GM06990 (cell line): ENCODE measurements around the gene ADGRA3.

Source experiments
- DNase-seq: peaks from one replicate; pipeline ENCODE4 v3.0.0-alpha.2; 2011; ENCODE audit not compliant: insufficient read length; ENCODE audit errors: extremely low read depth
- H3K27me3 ChIP-seq: replicated peaks from 2 replicates; pipeline ENCODE4 v1.6.0; 2011; ENCODE audit warnings: low read length; ENCODE audit not compliant: control insufficient read depth, insufficient read depth
- H3K36me3 ChIP-seq: 2 replicates; pipeline ENCODE4 v1.5.1; 2011; ENCODE audit warnings: low read length; ENCODE audit not compliant: control insufficient read depth, insufficient read depth
- H3K4me3 ChIP-seq: replicated peaks from 2 replicates; pipeline ENCODE4 v1.5.1; 2011; ENCODE audit warnings: low read depth, mild to moderate bottlenecking, control low read depth, low read length
- TF ChIP-seq, protein P1 (sequence below): IDR thresholded peaks from 2 replicates; pipeline ENCODE4 v1.5.1; 2011; ENCODE audit warnings: low read length, control low read depth, mild to moderate bottlenecking, inconsistent platforms; ENCODE audit not compliant: insufficient read depth, poor library complexity, severe bottlenecking

ADGRA3 gene

DNA sequence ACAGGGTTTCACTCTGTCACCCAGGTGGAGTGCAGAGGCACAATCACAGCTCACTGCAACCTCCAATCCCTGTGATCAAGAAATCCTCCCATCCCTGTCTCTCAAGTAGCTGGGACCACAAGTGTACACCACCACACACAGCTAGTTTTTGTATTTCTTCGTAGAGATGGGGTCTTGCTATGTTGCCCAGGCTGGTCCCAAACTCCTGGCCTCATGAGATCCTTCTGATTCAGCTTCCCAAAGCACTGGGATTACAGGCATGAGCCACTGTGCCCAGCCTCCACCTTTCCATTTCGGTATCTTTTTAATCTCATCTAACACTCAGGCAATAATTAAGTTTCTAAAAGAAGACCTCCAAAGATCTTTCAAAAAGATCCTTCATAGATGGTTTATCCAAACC, 22.9 kb downstream of the ADGRA3 start:
- H3K36me3 ChIP-seq, result no peaks in the 10 kb centered on the region
- no peak for DNase-seq
- H3K27me3 ChIP-seq, result no peaks in the 10 kb centered on the region
- no peak overlapping the region for H3K4me3 ChIP-seq
- TF ChIP-seq, protein P1, sequence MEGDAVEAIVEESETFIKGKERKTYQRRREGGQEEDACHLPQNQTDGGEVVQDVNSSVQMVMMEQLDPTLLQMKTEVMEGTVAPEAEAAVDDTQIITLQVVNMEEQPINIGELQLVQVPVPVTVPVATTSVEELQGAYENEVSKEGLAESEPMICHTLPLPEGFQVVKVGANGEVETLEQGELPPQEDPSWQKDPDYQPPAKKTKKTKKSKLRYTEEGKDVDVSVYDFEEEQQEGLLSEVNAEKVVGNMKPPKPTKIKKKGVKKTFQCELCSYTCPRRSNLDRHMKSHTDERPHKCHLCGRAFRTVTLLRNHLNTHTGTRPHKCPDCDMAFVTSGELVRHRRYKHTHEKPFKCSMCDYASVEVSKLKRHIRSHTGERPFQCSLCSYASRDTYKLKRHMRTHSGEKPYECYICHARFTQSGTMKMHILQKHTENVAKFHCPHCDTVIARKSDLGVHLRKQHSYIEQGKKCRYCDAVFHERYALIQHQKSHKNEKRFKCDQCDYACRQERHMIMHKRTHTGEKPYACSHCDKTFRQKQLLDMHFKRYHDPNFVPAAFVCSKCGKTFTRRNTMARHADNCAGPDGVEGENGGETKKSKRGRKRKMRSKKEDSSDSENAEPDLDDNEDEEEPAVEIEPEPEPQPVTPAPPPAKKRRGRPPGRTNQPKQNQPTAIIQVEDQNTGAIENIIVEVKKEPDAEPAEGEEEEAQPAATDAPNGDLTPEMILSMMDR, result no peak

DNA sequence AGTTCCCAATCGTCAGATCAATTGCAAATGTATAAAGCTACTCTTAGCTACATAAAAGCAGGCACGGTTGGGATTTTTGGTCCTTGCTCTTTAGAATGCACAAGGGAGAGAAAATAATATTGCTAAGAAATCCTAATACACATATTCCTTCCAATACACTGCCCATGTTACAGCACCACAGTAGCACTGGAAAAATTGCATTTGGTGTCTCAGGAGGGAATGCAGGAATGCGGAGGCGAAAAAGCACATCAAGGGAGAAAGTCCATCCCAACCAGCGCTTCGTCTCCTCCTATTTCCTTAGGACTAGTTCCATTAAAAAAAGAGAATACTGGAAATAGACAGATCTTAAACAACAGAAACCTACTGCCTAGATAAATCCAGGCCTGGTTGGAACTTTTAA, 23.9 kb downstream of the ADGRA3 start:
- Histone ChIP-seq H3K27me3 (no peaks in the 10 kb centered on the region), H3K36me3 (no peaks in the 10 kb centered on the region), H3K4me3 (no peak overlapping the region)
- TF ChIP-seq, protein P1, result no peak
- no peak for DNase-seq

DNA sequence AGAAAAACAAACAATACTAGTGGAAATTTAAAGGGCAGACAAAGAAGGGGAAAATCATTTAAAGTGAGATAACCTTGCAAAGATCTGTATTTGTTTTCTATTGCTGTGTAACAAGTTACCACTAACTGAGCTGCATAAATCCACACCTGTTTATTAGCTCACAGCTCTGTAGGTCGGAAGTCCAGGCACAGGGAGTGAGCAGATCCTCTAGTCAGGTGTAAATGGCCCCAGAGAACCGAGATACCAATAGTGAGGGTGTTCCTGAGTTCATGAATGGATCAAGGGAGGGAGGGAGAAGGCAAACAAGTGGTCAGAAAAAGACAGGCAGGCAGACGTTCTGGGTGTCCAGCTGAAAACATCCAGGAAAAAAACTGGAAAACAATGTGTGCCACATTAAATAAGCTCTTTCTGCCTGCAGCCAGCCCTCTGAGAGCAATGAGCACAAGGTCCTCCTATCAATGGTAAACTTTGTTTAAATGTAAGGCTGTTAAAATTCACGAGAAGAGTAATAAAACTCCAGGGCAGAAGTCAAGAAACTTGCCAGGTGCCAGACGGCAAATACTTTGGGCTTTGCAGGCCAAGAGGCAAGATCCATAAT, 25.0 kb downstream of the ADGRA3 start:
- Histone ChIP-seq H3K27me3 (no peaks in the 10 kb centered on the region), H3K4me3 (no peak overlapping the region), H3K36me3 (no peaks in the 10 kb centered on the region)
- TF ChIP-seq, protein P1, result no peak
- DNase-seq, result no peak

DNA sequence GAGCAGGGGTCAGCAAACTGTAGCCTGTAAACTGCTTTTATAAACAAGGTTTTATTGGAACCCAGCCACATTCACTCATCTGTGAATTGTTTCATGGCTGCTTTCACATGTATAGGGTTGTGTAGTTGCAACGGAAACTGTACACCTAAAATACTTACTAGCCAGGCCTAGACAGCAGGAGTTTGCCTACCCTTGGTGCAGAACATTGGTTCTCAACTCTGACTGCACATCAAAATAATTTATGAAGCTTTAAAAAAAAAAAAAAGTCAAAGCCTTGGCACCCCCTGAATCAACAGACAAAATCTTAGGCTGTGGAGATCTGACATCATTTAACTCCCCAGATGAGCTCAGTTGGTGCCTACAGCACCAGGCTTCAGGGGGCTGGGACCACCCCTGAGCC, 27.8 kb downstream of the ADGRA3 start:
- Histone ChIP-seq H3K27me3 (no peaks in the 10 kb centered on the region), H3K36me3 (no peaks in the 10 kb centered on the region), H3K4me3 (no peak overlapping the region)
- DNase-seq, result no peak
- TF ChIP-seq, protein P1, result no peak

DNA sequence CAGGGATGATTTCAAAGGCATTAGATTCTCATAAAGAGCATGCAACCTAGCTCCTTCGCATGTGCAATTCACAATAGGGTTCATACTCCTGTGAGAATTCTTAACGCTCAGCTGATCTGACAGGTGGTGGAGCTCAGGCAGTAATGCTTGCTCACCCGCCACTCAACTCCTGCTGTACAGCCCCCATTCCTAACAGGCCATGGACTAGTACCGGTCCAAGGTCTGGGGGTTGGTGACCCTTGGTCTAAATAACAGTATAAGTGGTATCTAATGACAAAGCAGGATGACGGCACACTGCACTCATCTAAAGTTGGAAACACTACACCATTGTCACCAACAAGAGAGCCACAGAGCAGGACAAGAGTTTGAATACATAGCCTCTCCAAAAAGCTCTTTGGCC, 28.5 kb downstream of the ADGRA3 start:
- H3K4me3 ChIP-seq, result no peak overlapping the region
- TF ChIP-seq, protein P1, result no peak
- no peaks in the 10 kb centered on the region for H3K27me3 ChIP-seq
- DNase-seq, result no peak
- H3K36me3 ChIP-seq, result no peaks in the 10 kb centered on the region

DNA sequence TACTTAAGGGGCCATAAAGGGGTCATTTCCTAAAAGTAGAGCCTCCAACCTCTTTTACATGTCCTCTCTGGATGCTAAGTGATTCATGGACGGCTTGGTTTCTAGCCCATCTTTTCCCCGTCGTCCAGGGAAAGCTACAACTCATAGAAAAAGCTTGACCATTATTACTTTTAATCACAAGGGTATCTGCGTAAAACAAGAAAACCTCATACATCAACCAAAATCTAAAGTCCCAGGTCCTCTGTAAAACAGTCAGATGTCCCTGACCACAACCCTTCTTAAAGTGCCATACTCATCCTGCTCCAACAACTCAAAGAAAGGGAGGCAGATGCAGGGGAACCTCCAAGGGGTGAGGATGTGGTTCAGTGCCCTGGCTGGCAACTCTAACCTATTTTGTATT, 29.6 kb downstream of the ADGRA3 start:
- TF ChIP-seq, protein P1, result no peak
- no peak for DNase-seq
- Histone ChIP-seq H3K27me3 (no peaks in the 10 kb centered on the region), H3K36me3 (no peaks in the 10 kb centered on the region), H3K4me3 (no peak overlapping the region)
